ENCODE measurements around the gene RBP5. TPM values are rescaled to one million over a fixed set of nuclear protein-coding genes. Genes with fewer than 3 reads are reported as not detected.
A peak's percentile ranks its signal among the peaks of the same experiment; 100 is the strongest.

Gene RBP5
- total RNA-seq, 4 donors from 2014 or later, result 0.46 to 5.0 (median 0.91) TPM

DNA sequence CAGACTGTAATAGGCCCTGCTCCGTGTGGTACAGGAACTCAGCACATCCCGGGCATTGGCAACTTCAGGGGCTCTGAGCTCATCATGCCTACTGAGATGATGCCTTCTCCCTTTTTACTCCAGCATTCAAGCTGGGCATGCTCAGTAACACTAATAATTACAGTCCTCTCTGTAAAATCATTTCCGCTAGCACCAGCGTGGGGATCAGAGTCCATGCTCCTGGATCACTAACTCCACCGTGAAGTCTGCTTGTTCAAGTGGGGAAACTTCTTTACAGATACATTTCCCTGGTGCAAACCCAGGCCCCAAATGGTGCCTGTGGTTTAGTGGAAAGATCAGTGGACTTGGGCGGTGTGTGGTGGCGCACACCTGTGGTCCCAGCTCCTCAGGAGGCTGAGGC, 18.2 kb upstream of the RBP5 start:
- Histone ChIP-seq H3K4me3 (no peak overlapping the region), H3K27me3 (no peaks in the 10 kb centered on the region), H3K27ac (replicated peaks in 1 of 4) (no peak overlapping the region), H3K36me3 (peaks cover 3 to 68% (median 30%) of the 10 kb centered on the region in 4 donors), H3K4me1 (peaks cover 0 to 11% (median 0%) of the 10 kb centered on the region in 4 donors), H3K9me3 (no peaks in the 10 kb centered on the region)
- TF ChIP-seq, protein P1, sequence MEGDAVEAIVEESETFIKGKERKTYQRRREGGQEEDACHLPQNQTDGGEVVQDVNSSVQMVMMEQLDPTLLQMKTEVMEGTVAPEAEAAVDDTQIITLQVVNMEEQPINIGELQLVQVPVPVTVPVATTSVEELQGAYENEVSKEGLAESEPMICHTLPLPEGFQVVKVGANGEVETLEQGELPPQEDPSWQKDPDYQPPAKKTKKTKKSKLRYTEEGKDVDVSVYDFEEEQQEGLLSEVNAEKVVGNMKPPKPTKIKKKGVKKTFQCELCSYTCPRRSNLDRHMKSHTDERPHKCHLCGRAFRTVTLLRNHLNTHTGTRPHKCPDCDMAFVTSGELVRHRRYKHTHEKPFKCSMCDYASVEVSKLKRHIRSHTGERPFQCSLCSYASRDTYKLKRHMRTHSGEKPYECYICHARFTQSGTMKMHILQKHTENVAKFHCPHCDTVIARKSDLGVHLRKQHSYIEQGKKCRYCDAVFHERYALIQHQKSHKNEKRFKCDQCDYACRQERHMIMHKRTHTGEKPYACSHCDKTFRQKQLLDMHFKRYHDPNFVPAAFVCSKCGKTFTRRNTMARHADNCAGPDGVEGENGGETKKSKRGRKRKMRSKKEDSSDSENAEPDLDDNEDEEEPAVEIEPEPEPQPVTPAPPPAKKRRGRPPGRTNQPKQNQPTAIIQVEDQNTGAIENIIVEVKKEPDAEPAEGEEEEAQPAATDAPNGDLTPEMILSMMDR (IDR thresholded peaks at IDR 0.05), result no peak
- TF ChIP-seq POLR2AphosphoS5 (IDR thresholded peaks at IDR 0.05) (no peak), POLR2A (IDR thresholded peaks at IDR 0.05; ENCODE audit: low read depth) (no peak), EP300 (IDR thresholded peaks at IDR 0.05) (no peak)
- intact Hi-C loops (cut with DNase I), result no loop called here
- no peak for DNase-seq (ENCODE audit: extremely low spot score)
- WGBS, result 93% methylated on average over 7 of the region's 7 CpGs

- no peaks in the 10 kb centered on the region for H3K27me3 ChIP-seq
- H3K4me3 ChIP-seq, result no peak overlapping the region
- intact Hi-C loops (cut with DNase I), result no loop called here
- H3K4me1 ChIP-seq, result peaks cover 0 to 11% (median 0%) of the 10 kb centered on the region in 4 donors
- no peak for DNase-seq (ENCODE audit: extremely low spot score)
- 92% methylated on average over 7 of the region's 7 CpGs for WGBS
- TF ChIP-seq POLR2AphosphoS5 (IDR thresholded peaks at IDR 0.05) (no peak), EP300 (IDR thresholded peaks at IDR 0.05) (no peak), POLR2A (IDR thresholded peaks at IDR 0.05; ENCODE audit: low read depth) (no peak)
- TF ChIP-seq, protein P1 (IDR thresholded peaks at IDR 0.05), result no peak
- H3K27ac ChIP-seq (replicated peaks in 1 of 4), result no peak overlapping the region
- no peaks in the 10 kb centered on the region for H3K9me3 ChIP-seq
- peaks cover 3 to 68% (median 31%) of the 10 kb centered on the region in 4 donors for H3K36me3 ChIP-seq
Measured at GRCh38 chr12:7146228-7146627, 17.5 kb upstream of the RBP5 start.

DNA sequence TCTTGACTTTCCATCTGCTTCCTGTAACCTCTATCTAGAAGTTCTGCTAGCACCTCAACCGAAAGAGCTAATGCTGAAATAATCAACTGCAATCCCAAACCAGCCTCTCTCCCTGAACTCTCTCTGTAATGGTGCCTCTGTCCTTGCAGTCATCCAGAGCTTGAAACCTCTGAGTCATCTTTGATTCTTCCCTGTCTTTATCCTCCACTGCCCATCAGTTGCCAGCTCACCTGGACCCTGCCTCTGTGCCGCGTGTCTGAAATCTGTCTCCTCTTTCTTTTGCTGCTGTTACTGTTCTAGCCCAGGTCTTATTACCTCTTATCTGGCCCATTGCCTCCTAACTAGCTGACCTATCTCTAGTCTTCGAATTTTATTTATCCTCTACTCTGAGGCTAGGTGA, 17.0 kb upstream of the RBP5 start:
- Histone ChIP-seq H3K27ac (replicated peaks in 1 of 4) (no peak overlapping the region), H3K4me3 (no peak overlapping the region), H3K27me3 (no peaks in the 10 kb centered on the region), H3K4me1 (peaks cover 0 to 11% (median 0%) of the 10 kb centered on the region in 4 donors), H3K9me3 (no peaks in the 10 kb centered on the region), H3K36me3 (peaks cover 3 to 68% (median 30%) of the 10 kb centered on the region in 4 donors)
- TF ChIP-seq POLR2AphosphoS5 (IDR thresholded peaks at IDR 0.05) (no peak), EP300 (IDR thresholded peaks at IDR 0.05) (no peak), POLR2A (IDR thresholded peaks at IDR 0.05; ENCODE audit: low read depth) (no peak)
- TF ChIP-seq, protein P1 (IDR thresholded peaks at IDR 0.05), result no peak
- WGBS, result 82% methylated on average over 4 of the region's 4 CpGs
- no peak for DNase-seq (ENCODE audit: extremely low spot score)
- intact Hi-C loops (cut with DNase I), result no loop called here

- no peaks in the 10 kb centered on the region for H3K27me3 ChIP-seq
- H3K9me3 ChIP-seq, result no peaks in the 10 kb centered on the region
- no peak for TF ChIP-seq POLR2A (IDR thresholded peaks at IDR 0.05; ENCODE audit: low read depth)
- TF ChIP-seq, protein P1 (IDR thresholded peaks at IDR 0.05), result peak; percentile 46 to 62 (median 52)
- 47% methylated on average over 11 of the region's 11 CpGs for WGBS
- peaks cover 3 to 65% (median 19%) of the 10 kb centered on the region in 4 donors for H3K36me3 ChIP-seq
- peaks cover 0 to 11% (median 0%) of the 10 kb centered on the region in 4 donors for H3K4me1 ChIP-seq
- DNase-seq (ENCODE audit: extremely low spot score), result no peak
- H3K27ac ChIP-seq (replicated peaks in 1 of 4), result no peak overlapping the region
- intact Hi-C loops (cut with DNase I), result no loop called here
- H3K4me3 ChIP-seq, result no peak overlapping the region
Measured at GRCh38 chr12:7144414-7145120, 15.9 kb upstream of the RBP5 start.

Measured in esophagus muscularis mucosa (tissue), 4 donors.